Fibroblast of skin of left quadriceps (primary cell): ENCODE results near the gene PARD3.

ENCODE experiments used
- DNase-seq, 2 experiments: peaks; one replicate each; pipeline ENCODE4 v3.0.0-alpha.2; 2013; ENCODE audit warnings: low read depth in 2 of 2

The PARD3 gene

DNA sequence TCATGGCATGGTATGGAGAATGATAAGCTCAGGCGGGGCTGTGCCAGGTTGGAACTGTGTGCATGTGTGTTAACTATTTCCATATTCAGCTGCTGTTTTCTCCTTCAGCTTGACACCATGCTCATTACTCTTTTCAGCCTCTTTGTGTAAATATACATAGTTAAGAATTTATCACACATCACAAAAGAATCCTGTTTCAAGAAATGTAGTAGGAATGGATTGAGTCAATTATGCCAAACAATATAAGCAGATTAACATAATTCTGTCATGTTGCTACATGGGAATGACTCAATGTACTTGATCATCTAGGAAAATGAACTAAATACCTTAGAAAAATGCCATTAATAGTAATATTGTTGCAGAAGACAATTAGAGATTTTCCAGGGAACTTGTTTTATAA, 687.4 kb downstream of the PARD3 start:
- no peak for DNase-seq

DNA sequence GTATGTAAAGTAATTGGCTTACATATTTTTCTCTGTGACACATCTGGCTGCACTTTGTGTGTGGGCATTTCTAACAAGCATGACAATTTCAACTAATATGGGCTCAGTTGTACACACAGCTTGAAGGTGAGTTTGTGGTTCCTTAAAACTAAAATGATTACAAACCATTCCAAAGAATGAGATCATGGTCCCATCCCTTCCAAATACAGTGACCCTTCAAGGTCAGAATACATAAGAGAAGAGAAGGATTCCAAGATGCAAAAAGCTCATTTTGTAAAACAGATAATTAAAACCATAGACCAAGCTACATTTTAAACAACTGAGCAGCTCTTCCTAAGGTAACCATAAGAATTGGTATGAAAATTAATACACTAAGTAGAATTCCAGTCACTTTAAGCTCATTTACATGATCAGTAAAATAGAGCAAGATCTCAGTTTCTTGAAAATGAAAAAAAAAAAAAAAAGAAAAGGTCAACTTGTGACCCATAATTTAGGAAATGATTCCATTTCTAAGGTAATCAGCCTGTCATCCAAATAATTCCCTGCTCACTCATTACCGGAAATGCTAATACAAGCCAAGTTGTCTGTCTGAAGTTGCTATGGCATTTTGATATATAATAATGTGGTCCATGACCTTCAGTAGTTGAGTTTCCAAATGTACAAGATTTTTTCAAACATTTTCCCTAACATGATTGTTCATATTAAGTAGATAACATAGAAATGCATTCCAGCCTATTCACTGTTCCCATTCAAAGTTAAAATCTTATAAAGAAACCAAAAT, 688.5 kb downstream of the PARD3 start:
- no peak for DNase-seq

DNA sequence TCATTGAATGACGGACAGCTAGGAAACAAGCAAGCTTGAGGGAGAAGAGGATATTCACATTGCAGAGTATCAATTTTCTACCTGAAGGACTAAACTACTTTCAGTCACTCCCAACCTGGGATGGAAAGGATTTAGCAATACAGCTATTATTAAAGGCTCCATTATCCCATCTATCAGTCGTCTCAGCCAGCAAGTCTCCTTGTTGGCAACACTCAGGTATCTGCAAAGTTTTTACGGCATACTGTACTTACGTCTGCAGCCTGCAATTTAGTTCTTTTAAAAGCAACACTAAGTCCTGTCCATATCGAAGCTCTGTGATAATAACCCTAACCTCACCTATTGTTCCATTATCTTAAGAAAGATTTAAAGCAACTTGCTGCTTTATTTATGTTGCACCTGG, 689.4 kb downstream of the PARD3 start:
- DNase-seq, result no peak

DNA sequence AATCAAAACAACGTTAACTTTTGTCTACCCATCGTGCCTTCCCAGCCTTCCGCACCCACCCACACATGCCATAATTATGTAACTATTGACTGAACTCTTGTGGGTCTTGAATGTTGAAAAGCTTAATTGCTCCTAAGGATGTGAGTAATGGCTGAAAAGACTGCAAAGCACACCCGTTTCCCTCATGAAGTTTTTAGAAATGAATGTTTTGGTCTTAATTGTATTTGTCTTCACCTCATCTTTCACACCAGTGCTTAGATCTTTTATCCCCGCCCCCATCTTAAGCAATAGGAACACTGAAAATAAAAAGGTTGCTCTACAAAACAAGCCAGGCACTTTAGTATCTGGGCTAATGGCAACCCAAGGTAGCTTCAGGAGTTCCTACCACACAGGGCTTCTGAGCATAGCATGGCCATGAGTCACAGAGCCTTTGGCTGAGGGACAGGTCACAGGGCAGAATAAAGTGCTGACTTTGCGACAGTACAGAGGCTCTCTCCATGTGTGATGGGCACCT, 690.5 kb downstream of the PARD3 start:
- peak; percentile 75 to 76 for DNase-seq

DNA sequence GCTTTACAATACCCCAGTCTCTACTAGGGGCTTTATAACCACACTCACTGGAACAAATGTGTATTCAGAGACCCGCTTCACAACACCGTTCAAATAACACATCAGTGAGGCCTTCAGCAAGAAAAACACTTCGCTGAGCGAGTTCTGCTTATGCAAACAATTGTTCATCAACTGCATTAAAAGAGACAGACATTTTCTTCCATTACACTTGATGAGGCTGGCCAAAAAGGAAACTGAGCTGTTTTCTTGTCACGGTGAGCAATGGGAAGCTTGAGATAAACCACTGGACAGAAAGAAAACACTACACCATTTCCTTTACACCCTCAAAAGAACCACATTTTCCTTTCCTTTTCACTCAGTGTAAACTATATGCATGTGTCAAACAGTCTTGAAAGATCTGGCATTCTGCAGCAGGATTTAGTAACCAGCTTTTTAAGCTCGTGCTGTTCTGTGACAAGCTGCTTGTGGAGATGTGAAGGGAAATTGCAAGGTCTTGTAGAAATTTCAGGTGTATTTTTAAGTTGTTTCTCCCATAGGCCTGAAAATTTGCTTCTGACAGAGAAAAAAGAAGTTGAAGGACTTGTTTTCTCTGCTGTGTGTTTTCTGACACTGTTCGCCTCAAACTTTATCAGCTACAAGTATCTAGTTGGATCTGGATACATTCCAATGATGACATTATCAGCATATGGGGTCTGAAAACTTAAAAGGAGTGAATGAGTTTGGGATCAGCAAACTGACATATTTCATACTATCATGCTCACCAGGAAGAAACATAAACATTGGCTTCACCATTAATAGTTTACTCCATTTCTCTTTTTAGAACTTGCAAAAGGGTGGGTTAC, 693.1 kb downstream of the PARD3 start:
- no peak for DNase-seq

DNA sequence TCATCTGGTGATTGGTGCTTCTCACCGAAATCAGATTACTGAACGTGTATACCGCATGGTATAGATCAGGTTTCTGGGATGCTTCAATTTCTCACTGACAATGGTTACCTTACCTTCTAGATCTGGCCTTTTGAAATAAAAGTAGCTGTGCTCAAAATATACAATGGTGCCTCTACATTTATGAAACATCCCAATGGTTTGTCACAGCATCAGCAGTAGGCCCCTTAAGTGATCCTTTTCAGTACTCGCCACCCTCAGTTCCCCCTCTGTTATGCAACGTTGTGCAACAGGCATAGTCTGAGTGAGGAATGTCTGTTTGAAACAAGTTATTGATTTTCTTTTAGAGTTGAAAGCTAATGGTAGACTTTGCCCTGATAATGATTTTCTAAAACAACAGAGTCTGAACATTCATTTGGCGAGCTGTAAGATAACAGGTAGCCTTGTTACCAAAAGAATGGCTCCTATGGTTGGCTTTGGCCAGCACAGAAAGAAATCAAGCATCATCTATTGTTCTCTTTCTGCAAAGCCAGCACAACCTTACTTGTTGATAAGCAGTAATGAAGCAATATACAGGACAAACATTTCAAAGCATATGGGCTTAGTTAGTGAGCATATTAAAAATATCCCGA, 693.9 kb downstream of the PARD3 start:
- DNase-seq, result no peak

DNA sequence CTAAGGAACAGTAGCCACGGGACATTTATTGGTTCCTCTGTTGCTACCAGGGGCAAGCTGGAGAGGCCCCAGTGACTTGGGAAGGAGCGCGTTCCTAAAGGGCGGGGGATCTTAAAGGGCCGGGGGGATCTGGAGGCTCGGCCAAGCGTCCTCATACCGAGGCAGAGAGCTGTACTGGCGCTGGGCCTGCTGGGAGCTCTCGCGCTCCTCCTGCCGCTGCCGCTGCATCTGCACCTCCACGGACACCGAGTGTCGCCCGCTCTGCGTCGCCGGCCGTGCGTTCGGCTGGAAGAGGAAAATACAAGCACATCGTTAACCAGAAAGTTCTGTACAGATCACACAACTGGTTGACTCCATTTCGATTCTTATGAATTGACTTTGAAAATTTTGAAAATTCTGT, 695.6 kb downstream of the PARD3 start:
- DNase-seq, result no peak

DNA sequence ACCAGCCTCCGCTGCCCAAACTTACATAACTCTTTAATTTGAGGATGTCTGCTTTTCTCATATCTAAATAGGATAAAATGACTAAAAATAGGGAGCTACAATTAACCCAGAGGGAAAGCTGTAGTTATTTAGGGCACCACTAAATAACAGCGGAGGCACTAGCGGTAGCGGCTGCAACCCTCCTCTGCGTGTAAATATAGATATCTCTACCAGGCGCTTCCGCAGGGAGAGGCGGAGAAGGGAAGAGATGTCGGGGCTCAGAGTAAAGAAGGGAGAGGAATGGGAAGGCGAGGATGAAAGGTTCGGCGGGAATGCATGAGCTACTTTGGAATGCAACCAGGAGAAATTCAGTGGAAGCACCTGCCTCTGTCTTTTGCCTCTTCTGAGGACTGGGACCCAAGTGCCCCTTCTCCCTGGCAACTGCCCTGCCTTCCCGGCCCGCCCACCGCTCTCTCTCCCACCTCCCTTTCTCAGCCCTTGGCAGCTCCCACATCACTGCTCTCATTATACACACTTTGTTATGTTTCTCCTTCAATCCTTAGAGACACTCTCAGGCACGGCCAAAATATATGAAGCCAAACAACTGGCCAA, 698.3 kb downstream of the PARD3 start:
- no peak for DNase-seq

DNA sequence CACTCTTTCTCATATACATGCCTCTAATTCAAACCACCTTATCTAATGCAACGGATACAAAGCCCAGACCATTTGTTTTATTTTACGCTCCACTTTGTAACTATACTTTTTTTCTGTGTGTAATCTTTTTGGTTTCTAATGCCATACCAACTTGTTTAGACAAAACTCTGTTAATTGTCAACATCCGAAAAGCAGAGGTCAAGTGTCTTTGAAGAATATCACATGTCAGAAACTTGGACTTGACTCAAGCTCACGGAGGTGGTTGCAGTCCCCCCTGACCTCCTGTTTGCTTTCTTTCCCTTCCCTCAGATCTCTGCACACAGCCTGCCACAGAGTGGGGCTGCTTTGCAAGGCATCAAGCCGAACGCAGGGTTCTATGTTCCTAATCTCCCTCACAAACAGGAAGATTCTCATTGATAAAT, 698.9 kb downstream of the PARD3 start:
- no peak for DNase-seq

DNA sequence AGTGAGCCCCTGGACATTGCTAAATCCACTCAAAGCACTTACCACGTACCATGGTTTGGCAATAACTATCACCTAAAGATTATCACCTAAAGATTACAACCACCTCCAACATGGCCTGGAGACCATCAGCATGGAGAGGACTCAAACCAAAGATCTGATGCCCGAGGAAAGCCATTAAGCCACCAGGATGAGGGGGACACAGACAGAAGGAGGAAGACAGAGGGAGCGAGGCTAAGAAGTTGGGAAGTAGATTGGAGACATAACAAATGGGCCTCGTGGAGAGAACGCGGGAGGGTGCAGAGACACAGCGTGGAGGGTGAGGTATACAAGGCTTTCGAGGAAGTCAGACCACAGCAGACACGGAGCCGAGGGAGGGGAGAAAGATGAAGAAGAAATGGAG, 700.2 kb downstream of the PARD3 start:
- DNase-seq, result no peak

DNA sequence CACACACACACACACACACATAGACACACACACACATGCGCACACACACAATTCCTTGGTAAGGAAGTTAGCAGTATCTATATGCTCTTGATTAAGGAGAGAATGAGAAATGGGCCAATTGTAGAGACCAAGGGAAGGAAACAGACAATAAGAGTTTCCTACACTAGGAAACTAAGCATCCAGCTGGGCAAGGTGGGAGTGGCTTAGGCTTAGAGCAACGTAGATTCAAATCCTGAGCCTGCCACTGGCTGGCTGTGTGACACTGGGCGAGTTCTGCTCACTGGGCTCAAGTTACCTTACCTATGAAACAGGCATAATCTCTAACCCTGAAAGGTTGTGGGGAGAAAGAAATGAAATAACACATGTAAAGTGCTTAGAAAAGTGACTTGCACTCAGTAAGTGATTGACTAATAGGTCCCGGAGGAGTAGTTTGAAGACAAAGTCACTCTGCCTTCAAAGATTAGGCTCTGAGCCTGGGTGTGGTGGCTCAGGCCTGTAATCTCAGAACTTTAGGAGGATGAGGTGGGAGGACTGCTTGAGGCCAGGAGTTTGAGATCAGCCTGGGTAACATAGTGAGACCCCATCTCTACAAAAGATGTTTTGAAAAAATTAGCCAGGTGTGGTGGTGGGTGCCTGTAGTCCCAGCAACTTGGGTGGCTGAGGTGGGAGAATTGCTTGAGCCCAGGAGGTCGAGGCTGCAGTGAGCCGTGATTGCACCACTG, 701.4 kb downstream of the PARD3 start:
- no peak for DNase-seq

DNA sequence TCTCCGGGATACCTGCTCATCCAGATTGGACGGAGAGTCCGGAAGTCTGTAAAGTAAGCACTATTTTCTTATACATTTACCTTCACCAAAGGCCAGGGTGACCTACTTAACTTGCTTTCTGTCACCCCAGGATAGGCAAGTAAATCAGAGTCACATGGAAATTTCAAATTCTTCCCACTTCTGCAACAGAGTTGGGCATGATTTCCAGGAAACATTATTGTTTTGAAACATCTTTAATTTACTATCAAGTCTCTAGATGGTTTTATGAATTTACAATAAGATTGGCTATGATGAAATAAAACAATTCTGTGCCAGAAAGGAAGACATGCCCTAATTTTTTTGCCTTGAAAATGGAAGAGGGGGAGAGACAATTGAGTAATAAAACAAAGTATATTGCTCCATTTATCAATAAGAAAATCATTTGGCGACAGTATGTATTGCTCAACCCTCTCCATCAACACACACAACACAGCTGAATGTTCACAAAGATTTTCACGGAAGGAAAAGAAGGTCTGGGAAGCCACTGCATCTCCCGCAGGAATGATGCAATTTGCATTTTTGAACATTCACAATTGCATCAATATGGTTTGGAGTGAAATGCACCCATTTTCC, 702.8 kb downstream of the PARD3 start:
- DNase-seq, result peak; percentile 88 to 89

DNA sequence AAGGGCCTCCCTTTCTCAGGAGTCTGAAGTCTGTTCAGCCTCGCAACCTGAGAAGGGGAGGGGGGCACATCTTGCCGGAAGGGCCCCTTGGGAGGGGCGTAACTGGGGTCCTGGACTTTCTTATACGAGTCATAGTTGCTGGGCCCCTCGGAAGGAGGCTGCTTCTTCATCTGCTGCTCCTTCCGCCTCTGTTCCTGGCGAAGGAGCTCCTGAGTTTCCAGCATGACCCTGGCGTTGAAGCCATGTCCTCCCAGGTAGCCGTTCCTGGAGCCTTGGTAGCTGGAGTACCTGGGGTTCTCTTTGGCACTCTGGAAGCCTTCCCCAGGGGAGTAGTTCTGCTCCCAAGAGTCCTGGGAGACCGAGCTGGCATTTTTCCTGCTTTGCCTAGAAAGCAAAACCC, 703.9 kb downstream of the PARD3 start:
- no peak for DNase-seq

DNA sequence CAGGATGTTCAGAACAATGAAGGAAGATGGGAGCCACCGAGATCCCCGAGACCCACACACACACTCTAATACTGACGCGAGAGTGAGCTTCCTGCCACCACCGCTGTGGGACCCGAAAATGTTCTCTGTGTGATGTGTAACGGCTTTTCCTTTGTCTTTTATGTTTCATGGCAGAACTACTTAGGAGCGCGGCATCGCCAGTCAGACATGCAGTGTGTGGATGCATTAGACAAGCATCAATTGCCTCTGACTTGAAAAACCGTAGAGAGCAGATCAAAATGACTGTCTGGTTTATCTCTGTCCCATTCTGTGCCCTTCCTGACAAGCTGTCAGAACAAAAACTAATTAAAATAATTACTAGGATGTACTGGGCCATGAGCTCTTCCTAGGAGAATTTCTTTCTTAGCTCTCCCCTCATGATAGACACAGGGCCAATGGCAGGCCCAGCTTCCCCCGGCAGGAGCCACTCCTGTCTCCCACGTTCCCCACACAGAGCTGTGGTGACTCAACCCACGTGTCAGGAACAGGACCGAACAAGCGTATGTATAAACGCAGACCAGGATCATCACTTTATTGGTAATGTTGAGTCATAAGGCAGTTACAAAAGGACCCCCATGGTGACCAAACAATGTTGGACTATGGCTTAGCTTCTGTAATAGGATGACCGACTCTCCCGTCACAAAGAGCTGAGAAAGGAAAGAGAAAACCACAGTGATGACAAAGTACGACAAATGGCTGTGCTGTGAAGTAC, 705.0 kb downstream of the PARD3 start:
- no peak for DNase-seq

DNA sequence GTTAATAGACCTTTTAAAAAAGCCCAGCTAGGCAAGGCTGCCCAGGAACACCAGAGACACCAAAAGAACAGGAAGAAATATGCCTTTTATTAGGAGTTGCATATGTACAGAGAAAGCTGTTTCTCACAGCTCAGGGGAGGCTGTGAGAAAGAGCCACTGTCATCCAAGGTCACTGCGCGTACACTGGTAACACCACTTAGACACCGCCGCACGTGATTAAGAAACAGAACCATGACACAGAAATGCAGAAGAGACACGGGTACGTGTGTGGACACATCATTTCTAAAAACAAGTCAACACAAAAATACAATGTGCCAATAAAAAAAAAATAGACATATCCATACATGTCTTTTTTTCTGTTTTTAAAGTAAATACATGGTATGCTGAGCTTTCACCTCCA, 705.6 kb downstream of the PARD3 start:
- DNase-seq, result no peak

DNA sequence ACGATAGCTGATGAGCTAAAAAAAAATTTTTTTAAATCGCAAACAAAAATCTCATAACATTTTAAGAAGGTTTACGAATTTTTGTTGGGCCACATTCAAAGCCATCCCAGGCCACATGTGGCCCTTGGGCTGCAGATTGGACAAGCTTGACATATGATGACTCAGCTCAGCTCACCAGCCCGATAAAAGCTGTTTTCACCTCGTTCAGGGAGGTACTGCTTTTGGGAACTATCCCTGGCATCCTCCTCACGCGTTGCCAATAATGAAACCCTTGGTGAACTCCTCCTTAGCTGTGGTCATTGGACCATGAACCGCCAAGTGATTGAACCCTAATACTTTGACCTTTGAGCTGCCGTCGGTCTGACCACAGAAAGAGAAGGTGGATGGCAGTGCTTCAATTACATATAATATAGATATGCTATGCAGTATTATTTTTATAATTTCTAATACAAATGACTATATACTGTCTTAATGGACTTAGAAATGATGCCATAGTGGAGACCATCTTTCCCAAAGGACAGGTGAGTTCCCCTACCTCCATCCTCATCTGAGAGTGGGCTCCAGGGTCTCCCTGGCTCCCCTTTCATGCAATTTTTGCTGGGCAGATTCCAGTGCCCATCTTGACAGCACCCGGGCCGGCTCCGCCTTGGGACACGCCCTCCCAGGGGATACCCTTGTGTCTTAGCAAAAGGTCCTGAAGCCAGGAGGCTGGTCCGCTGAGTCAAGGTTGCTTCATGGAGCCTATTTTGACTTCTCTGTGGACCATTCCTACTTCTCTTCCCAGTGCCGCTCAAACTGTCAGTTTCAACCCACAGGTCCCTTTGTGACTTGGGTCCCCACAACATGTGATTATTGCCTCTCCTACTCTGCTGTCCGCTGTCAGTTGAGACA, 707.2 kb downstream of the PARD3 start:
- no peak for DNase-seq

DNA sequence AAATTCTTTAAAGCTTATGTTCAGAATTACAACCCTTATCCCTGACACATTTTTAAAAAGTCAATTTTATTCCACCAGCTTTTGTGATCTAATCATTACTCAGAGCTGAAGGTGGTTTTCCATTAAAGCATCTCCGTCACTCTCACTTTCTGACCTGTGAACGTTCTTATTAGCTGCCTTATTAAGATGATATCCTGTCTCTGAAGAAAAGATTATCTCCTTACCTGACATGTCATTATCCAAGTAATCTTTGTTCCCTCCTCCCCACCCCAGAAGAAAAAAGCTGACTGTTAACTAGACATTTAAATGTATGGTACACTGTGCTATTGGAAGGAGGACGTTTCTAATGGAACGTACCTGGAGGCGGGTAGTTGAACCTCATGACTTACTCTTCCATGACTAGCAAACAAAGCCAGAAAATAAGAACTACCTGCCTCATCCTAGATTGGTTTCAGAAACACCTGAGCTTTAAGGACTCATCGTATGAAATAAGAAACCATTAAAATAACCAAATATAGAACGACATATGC, 708.7 kb downstream of the PARD3 start:
- DNase-seq, result no peak

DNA sequence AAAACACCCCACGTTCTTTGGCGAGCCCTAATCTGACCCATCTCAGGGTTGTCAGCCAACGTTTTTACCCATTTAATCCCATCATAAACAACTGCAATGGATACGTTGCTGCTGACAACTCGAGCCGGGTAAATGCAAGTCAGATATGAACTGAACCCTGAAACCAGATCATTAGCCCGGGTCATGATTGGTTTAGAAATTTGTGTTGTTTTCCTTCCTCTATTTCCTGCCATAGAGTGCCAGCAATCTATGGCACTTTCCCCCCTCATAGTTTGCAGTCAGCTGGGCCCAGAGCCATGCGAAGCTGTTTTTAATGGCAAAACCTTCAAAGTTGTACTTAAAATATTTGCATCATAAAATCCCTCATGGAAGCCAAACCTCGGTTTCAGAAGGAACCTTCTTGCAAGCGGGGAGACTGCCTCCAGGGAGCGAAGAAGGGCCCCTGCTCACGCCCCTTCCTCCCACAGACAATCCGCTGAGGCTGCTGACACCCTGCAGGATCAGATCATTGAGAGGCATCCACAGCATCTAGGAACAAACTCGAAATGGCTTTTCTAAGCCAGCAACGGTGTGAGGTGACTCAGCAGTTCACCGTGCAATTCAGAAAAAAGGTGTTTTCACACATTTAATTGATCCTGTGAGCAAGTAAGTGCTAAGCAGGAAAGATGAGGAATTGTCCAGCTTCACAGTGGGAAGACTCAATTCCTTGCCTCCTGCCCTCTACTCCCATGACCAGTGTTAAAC, 710.1 kb downstream of the PARD3 start:
- no peak for DNase-seq
